ENCODE results near the gene HMCN2.

Gene HMCN2

GRCh38 chr9:130365323-130365721, 99.8 kb downstream of the HMCN2 start:
- TF ChIP-seq RAD21 (IDR thresholded peaks at IDR 0.05; ENCODE audit: low read depth) = no peak
- TF ChIP-seq YY1 (IDR thresholded peaks at IDR 0.05; ENCODE audit: low read depth) = no peak
- TF ChIP-seq MAX (IDR thresholded peaks at IDR 0.05) = no peak
- TF ChIP-seq FOXM1 (IDR thresholded peaks at IDR 0.05; ENCODE audit: borderline replicate concordance, low read depth) = no peak
- no peak for TF ChIP-seq EGR1 (IDR thresholded peaks at IDR 0.05)
- TF ChIP-seq CREB1 (IDR thresholded peaks at IDR 0.05; ENCODE audit: low read depth) = no peak
- TF ChIP-seq EP300 (IDR thresholded peaks at IDR 0.05; ENCODE audit: borderline replicate concordance) = no peak
- TF ChIP-seq USF1 (IDR thresholded peaks at IDR 0.05) = no peak
- no peak for TF ChIP-seq TCF12 (IDR thresholded peaks at IDR 0.05; ENCODE audit: low read depth)
- TF ChIP-seq TEAD4 (IDR thresholded peaks at IDR 0.05) = no peak

- no peak for TF ChIP-seq CEBPB (IDR thresholded peaks at IDR 0.05)
- TF ChIP-seq EP300 (IDR thresholded peaks at IDR 0.05; ENCODE audit: borderline replicate concordance) = no peak
- no peak for TF ChIP-seq TEAD4 (IDR thresholded peaks at IDR 0.05)
Observed at GRCh38 chr9:130366072-130366471, 100.5 kb downstream of the HMCN2 start.

DNA sequence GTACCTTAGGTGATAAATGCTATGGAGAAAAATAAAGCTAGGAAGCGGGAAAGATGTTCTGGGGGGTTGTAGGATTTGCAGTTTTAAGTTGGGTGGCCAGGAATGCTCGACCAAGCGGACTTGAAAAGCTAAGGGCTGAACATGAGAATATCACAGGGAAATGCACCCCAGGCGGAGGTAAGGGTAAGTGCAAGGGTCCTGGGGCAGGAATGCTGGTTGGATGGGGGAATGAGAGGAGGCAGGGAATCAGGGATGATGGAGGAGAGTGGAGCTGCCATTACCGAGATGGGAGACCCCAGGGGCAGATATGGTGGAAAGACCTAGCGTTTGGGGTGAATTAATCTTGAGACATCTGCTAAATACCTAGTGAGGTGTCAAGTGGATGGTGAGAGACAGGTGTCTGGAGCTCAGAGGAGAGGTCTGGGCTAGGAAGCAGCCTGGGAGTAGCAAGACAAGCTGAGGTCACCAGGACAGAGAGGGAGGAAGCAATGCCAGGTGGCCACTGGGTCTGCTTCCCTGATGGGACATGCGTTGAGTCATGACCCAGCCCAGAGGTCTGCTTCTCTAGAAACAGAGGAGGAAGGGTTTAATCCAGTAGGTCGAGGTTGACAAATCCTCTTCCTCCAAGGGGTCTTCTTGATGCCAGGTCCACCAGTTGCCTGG, 101.5 kb downstream of the HMCN2 start:
- no peak for TF ChIP-seq EGR1 (IDR thresholded peaks at IDR 0.05)
- no peak for TF ChIP-seq MAX (IDR thresholded peaks at IDR 0.05)
- TF ChIP-seq USF1 (IDR thresholded peaks at IDR 0.05) = no peak
- no peak for TF ChIP-seq EP300 (IDR thresholded peaks at IDR 0.05; ENCODE audit: borderline replicate concordance)
- no peak for TF ChIP-seq YY1 (IDR thresholded peaks at IDR 0.05; ENCODE audit: low read depth)
- no peak for TF ChIP-seq FOXM1 (IDR thresholded peaks at IDR 0.05; ENCODE audit: borderline replicate concordance, low read depth)
- TF ChIP-seq ZBTB7A (IDR thresholded peaks at IDR 0.05; ENCODE audit: low read depth) = no peak
- no peak for TF ChIP-seq CREB1 (IDR thresholded peaks at IDR 0.05; ENCODE audit: low read depth)
- TF ChIP-seq TAF1 (IDR thresholded peaks at IDR 0.05; ENCODE audit: low read depth) = no peak
- no peak for TF ChIP-seq TEAD4 (IDR thresholded peaks at IDR 0.05)
- no peak for TF ChIP-seq CEBPB (IDR thresholded peaks at IDR 0.05)
- TF ChIP-seq TCF12 (IDR thresholded peaks at IDR 0.05; ENCODE audit: low read depth) = no peak
- TF ChIP-seq NFIC (IDR thresholded peaks at IDR 0.05) = no peak
- TF ChIP-seq, protein P1, sequence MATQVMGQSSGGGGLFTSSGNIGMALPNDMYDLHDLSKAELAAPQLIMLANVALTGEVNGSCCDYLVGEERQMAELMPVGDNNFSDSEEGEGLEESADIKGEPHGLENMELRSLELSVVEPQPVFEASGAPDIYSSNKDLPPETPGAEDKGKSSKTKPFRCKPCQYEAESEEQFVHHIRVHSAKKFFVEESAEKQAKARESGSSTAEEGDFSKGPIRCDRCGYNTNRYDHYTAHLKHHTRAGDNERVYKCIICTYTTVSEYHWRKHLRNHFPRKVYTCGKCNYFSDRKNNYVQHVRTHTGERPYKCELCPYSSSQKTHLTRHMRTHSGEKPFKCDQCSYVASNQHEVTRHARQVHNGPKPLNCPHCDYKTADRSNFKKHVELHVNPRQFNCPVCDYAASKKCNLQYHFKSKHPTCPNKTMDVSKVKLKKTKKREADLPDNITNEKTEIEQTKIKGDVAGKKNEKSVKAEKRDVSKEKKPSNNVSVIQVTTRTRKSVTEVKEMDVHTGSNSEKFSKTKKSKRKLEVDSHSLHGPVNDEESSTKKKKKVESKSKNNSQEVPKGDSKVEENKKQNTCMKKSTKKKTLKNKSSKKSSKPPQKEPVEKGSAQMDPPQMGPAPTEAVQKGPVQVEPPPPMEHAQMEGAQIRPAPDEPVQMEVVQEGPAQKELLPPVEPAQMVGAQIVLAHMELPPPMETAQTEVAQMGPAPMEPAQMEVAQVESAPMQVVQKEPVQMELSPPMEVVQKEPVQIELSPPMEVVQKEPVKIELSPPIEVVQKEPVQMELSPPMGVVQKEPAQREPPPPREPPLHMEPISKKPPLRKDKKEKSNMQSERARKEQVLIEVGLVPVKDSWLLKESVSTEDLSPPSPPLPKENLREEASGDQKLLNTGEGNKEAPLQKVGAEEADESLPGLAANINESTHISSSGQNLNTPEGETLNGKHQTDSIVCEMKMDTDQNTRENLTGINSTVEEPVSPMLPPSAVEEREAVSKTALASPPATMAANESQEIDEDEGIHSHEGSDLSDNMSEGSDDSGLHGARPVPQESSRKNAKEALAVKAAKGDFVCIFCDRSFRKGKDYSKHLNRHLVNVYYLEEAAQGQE (IDR thresholded peaks at IDR 0.05; ENCODE audit: low read depth) = no peak
- TF ChIP-seq RAD21 (IDR thresholded peaks at IDR 0.05; ENCODE audit: low read depth) = no peak

GRCh38 chr9:130368631-130369103, 103.1 kb downstream of the HMCN2 start:
- no peak for TF ChIP-seq TAF1 (IDR thresholded peaks at IDR 0.05; ENCODE audit: low read depth)
- peak; percentile 20; the same call in 1 of the 2 replicates for TF ChIP-seq RAD21 (IDR thresholded peaks at IDR 0.05; ENCODE audit: low read depth)

- TF ChIP-seq EGR1 (IDR thresholded peaks at IDR 0.05) (no peak), CEBPB (IDR thresholded peaks at IDR 0.05) (no peak), EP300 (IDR thresholded peaks at IDR 0.05; ENCODE audit: borderline replicate concordance) (no peak), TEAD4 (IDR thresholded peaks at IDR 0.05) (no peak), RAD21 (IDR thresholded peaks at IDR 0.05; ENCODE audit: low read depth) (no peak)
Observed at GRCh38 chr9:130370226-130370625, 104.7 kb downstream of the HMCN2 start.

DNA sequence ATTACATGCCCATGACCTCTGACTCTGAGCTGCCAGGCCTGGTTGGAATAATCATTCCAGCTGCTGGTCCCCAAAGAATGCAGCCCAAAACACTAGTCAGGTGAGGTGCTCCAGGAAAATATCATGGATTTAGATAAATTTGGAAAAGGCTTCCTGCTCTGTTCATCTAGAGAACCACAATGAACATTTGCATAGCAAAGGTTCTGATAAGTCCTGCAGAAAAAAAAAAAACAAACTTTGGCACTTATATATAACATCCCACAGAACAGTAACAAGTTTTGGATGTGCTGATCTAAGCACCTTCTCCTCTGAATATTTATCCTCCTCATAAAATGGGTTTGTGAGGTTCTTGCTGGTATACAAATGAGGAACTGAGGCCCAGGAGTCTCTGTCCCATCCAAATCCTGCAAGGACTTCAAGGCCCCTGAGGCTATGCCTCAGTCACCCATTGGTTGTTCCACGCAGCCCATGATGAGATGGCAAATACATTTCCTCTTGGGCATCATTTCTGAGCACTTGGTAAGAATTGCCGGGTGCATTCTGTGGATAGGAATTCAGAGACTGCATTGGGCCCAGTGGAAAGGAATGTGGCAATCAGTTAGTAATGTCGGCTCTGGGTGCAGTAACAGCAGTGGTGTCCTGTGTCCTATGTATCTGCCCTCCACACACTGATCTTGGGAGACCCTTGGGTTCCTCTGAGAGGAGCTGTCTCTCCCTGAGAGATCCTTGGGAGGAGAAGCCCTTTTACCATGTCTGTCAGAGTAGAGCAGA, 105.8 kb downstream of the HMCN2 start:
- TF ChIP-seq, protein P1 (IDR thresholded peaks at IDR 0.05; ENCODE audit: low read depth) = no peak
- TF ChIP-seq ZBTB7A (IDR thresholded peaks at IDR 0.05; ENCODE audit: low read depth) = no peak
- TF ChIP-seq EGR1 (IDR thresholded peaks at IDR 0.05) = no peak
- no peak for TF ChIP-seq TEAD4 (IDR thresholded peaks at IDR 0.05)
- no peak for TF ChIP-seq USF1 (IDR thresholded peaks at IDR 0.05)
- no peak for TF ChIP-seq NFIC (IDR thresholded peaks at IDR 0.05)
- no peak for TF ChIP-seq MAX (IDR thresholded peaks at IDR 0.05)
- no peak for TF ChIP-seq TAF1 (IDR thresholded peaks at IDR 0.05; ENCODE audit: low read depth)
- TF ChIP-seq FOXM1 (IDR thresholded peaks at IDR 0.05; ENCODE audit: borderline replicate concordance, low read depth) = no peak
